Cardiac muscle cell (in vitro differentiated cells and primary cell): ENCODE measurements around the gene SCARB2. TPM values are rescaled to one million over a fixed set of nuclear protein-coding genes. Genes with fewer than 3 reads are reported as not detected.

ENCODE experiments used
- DNase-seq, 2 donors: peaks; one replicate each; pipeline versions ENCODE4 v3.0.0 to v3.0.0-alpha.2; 2010 to 2017; ENCODE audit warnings: low read depth in 1 of 2, low spot score in 1 of 2
- H3K27ac ChIP-seq: fragments of 200-600 bp; sonication (generic); 2 replicates; pipeline ENCODE4 v1.5.1; 2016
- H3K27me3 ChIP-seq: fragments of 200-600 bp; sonication (generic); 2 replicates; pipeline ENCODE4 v1.6.0; 2016; ENCODE audit warnings: control low read depth
- H3K36me3 ChIP-seq: fragments of 200-600 bp; sonication (generic); 2 replicates; pipeline ENCODE4 v1.5.1; 2016; ENCODE audit warnings: control low read depth
- H3K4me1 ChIP-seq: fragments of 200-600 bp; sonication (generic); 2 replicates; pipeline ENCODE4 v1.8.1; 2017; ENCODE audit warnings: low read depth, mild to moderate bottlenecking, mixed run types
- H3K4me3 ChIP-seq: fragments of 200-600 bp; sonication (generic); 2 replicates; pipeline ENCODE4 v1.5.1; 2016; ENCODE audit warnings: mild to moderate bottlenecking
- H3K9me3 ChIP-seq: fragments of 200-600 bp; sonication (generic); 2 replicates; pipeline ENCODE4 v1.5.1; 2017; ENCODE audit warnings: low read depth, mild to moderate bottlenecking, control low read depth
- CTCF ChIP-seq: IDR thresholded peaks from 2 replicates; pipeline ENCODE4 v1.5.1; 2012; ENCODE audit warnings: low read depth, mild to moderate bottlenecking, low read length
- polyA plus RNA-seq: library from polyadenylated mRNA; unstranded; fragments of >200 nt; fragmentation: Nextera tagmentation; extraction: Ambion mirVana; gene quantifications from 2 replicates; pipeline ENCODE4 v1.2.1, GENCODE V29; 2016
- total RNA-seq: library from RNA; depleted of rRNA; stranded (reverse); fragments of >200 nt; gene quantifications from 2 replicates; pipeline ENCODE4 v1.2.3, GENCODE V29; 2016

The SCARB2 gene
- total and polyA plus RNA-seq, 2 experiments from 2014 or later, result 40.5 to 78.6 TPM

- H3K36me3 ChIP-seq, result peaks cover 9% of the 10 kb centered on the region
- H3K27me3 ChIP-seq, result no peaks in the 10 kb centered on the region
- peak within 1 kb of the TSS; percentile 95 for H3K4me3 ChIP-seq
- TF ChIP-seq CTCF, result no peak
- no peaks in the 10 kb centered on the region for H3K9me3 ChIP-seq
- H3K4me1 ChIP-seq, result peaks cover 9% of the 10 kb centered on the region
- DNase-seq, result peak; percentile 97
- peak within 1 kb of the TSS; percentile 93 for H3K27ac ChIP-seq
Observed at GRCh38 chr4:76148142-76148865, 65.3 kb downstream of the SCARB2 start, which contains the start of gene NUP54. Gene NUP54, minus strand, starts transcription at chr4:76148397. Its CDS starts 23 bp downstream, at chr4:76148374.

GRCh38 chr4:76147454-76148141 is 66.0 kb downstream of the SCARB2 start:
- H3K4me1 ChIP-seq, result peaks cover 9% of the 10 kb centered on the region
- no peak for TF ChIP-seq CTCF
- H3K9me3 ChIP-seq, result no peaks in the 10 kb centered on the region
- DNase-seq, result peak; percentile 82 to 87
- peak overlapping the region; percentile 93 for H3K27ac ChIP-seq
- H3K4me3 ChIP-seq, result peak overlapping the region; percentile 95
- H3K27me3 ChIP-seq, result no peaks in the 10 kb centered on the region
- peaks cover 13% of the 10 kb centered on the region for H3K36me3 ChIP-seq

GRCh38 chr4:76144546-76144945 is 69.1 kb downstream of the SCARB2 start:
- Histone ChIP-seq H3K27me3 (no peaks in the 10 kb centered on the region), H3K36me3 (peaks cover 32% of the 10 kb centered on the region), H3K27ac (no peak overlapping the region), H3K4me3 (no peak overlapping the region), H3K9me3 (no peaks in the 10 kb centered on the region), H3K4me1 (peaks cover 9% of the 10 kb centered on the region)
- TF ChIP-seq CTCF, result no peak
- no peak for DNase-seq

GRCh38 chr4:76141241-76141640 is 72.4 kb downstream of the SCARB2 start:
- TF ChIP-seq CTCF, result no peak
- H3K36me3 ChIP-seq, result peaks cover 46% of the 10 kb centered on the region

GRCh38 chr4:76127754-76128153 is 85.9 kb downstream of the SCARB2 start:
- peaks cover 49% of the 10 kb centered on the region for H3K36me3 ChIP-seq
- H3K4me3 ChIP-seq, result no peak overlapping the region
- H3K27me3 ChIP-seq, result no peaks in the 10 kb centered on the region
- no peaks in the 10 kb centered on the region for H3K9me3 ChIP-seq
- DNase-seq, result no peak
- no peaks in the 10 kb centered on the region for H3K4me1 ChIP-seq
- H3K27ac ChIP-seq, result no peak overlapping the region
- TF ChIP-seq CTCF, result no peak

More at GRCh38 chr4:76141241-76141640, 72.4 kb downstream of the SCARB2 start:
- Histone ChIP-seq H3K4me1 (no peaks in the 10 kb centered on the region), H3K27me3 (no peaks in the 10 kb centered on the region), H3K27ac (no peak overlapping the region), H3K4me3 (no peak overlapping the region), H3K9me3 (no peaks in the 10 kb centered on the region)
- DNase-seq, result no peak
